H9 (cell line): Measurements from ENCODE around the gene MRPL37. TPM values are rescaled to one million over a fixed set of nuclear protein-coding genes. Genes with fewer than 3 reads are reported as not detected.

Experiments used
- DNase-seq: peaks from one replicate; pipeline ENCODE4 v3.0.0-alpha.2; 2017
- H2AFZ ChIP-seq: one replicate; pipeline ENCODE4 v1.6.1; 2013; ENCODE audit warnings: mild to moderate bottlenecking, low read length, control low read depth, moderate library complexity
- H2AK5ac ChIP-seq: 2 replicates; pipeline ENCODE4 v1.6.1; 2013; ENCODE audit warnings: low read length, control low read depth, mixed read lengths; ENCODE audit not compliant: insufficient read length
- H2BK120ac ChIP-seq: one replicate; pipeline ENCODE4 v1.6.1; 2013; ENCODE audit warnings: low read depth, mild to moderate bottlenecking, low read length, control low read depth, inconsistent platforms; ENCODE audit not compliant: poor library complexity, severe bottlenecking
- H2BK12ac ChIP-seq: 2 replicates; pipeline ENCODE4 v1.6.1; 2013; ENCODE audit warnings: low read length, control low read depth, mixed read lengths, low read depth; ENCODE audit not compliant: insufficient read length
- H2BK15ac ChIP-seq: 2 replicates; pipeline ENCODE4 v1.6.1; 2013; ENCODE audit warnings: low read depth, low read length, control low read depth
- H2BK20ac ChIP-seq: one replicate; pipeline ENCODE4 v1.6.1; 2013; ENCODE audit warnings: low read depth, mild to moderate bottlenecking, low read length, control low read depth, inconsistent platforms; ENCODE audit not compliant: poor library complexity, severe bottlenecking
- H2BK5ac ChIP-seq: 2 replicates; pipeline ENCODE4 v1.6.1; 2013; ENCODE audit warnings: low read length, control low read depth, mixed read lengths; ENCODE audit not compliant: insufficient read length
- H3K14ac ChIP-seq: 2 replicates; pipeline ENCODE4 v1.6.1; 2013; ENCODE audit warnings: low read length, control low read depth; ENCODE audit not compliant: insufficient read depth
- H3K18ac ChIP-seq: 2 replicates; pipeline ENCODE4 v1.6.1; 2013; ENCODE audit warnings: low read depth, mild to moderate bottlenecking, mixed read lengths, low read length, control low read depth; ENCODE audit not compliant: insufficient read length
- H3K23ac ChIP-seq: 2 replicates; pipeline ENCODE4 v1.6.1; 2013; ENCODE audit warnings: low read length, control low read depth, mixed read lengths, low read depth; ENCODE audit not compliant: insufficient read length
- H3K23me2 ChIP-seq: 2 replicates; pipeline ENCODE4 v1.6.1; 2013; ENCODE audit warnings: low read depth, mild to moderate bottlenecking, mixed read lengths, low read length, control low read depth; ENCODE audit not compliant: insufficient read length, poor library complexity, severe bottlenecking
- H3K27ac ChIP-seq: 2 replicates; pipeline ENCODE4 v1.5.1; 2013; ENCODE audit warnings: low read length, control low read depth, mixed read lengths, low read depth; ENCODE audit not compliant: insufficient read length
- H3K27me3 ChIP-seq: 2 replicates; pipeline ENCODE4 v1.6.1; 2013; ENCODE audit warnings: low read length, control low read depth, inconsistent platforms; ENCODE audit not compliant: insufficient read depth
- H3K4ac ChIP-seq: 2 replicates; pipeline ENCODE4 v1.6.1; 2013; ENCODE audit warnings: low read depth, mild to moderate bottlenecking, control low read depth, inconsistent platforms, low read length, moderate library complexity
- H3K4me1 ChIP-seq: 2 replicates; pipeline ENCODE4 v1.6.1; 2013; ENCODE audit warnings: low read length, control low read depth, inconsistent platforms; ENCODE audit not compliant: insufficient read depth
- H3K4me2 ChIP-seq: 2 replicates; pipeline ENCODE4 v1.6.1; 2013; ENCODE audit warnings: low read length, control low read depth, mixed read lengths; ENCODE audit not compliant: insufficient read length, insufficient read depth
- H3K56ac ChIP-seq: 2 replicates; pipeline ENCODE4 v1.6.1; 2013; ENCODE audit warnings: low read depth, mild to moderate bottlenecking, mixed read lengths, low read length, control low read depth; ENCODE audit not compliant: insufficient read length
- H3K79me1 ChIP-seq: 2 replicates; pipeline ENCODE4 v1.6.1; 2013; ENCODE audit warnings: low read depth, mild to moderate bottlenecking, moderate library complexity, low read length, control low read depth, inconsistent platforms; ENCODE audit not compliant: insufficient read depth, poor library complexity, severe bottlenecking
- H3K79me2 ChIP-seq: 2 replicates; pipeline ENCODE4 v1.6.1; 2013; ENCODE audit warnings: low read length, control low read depth, inconsistent platforms; ENCODE audit not compliant: insufficient read depth
- H3K9ac ChIP-seq: 2 replicates; pipeline ENCODE4 v1.6.1; 2013; ENCODE audit warnings: low read length, control low read depth, mixed read lengths; ENCODE audit not compliant: insufficient read length; ENCODE audit errors: extremely low read depth
- H3K9me3 ChIP-seq: one replicate; pipeline ENCODE4 v1.6.1; 2013; ENCODE audit warnings: low read depth, low read length, inconsistent platforms; ENCODE audit not compliant: control insufficient read depth
- H3T11ph ChIP-seq: one replicate; pipeline ENCODE4 v1.6.1; 2013; ENCODE audit warnings: mild to moderate bottlenecking, low read length, control low read depth, inconsistent platforms
- H4K20me1 ChIP-seq: one replicate; pipeline ENCODE4 v1.6.1; 2013; ENCODE audit not compliant: control insufficient read depth, insufficient read length, insufficient read depth
- H4K5ac ChIP-seq: 2 replicates; pipeline ENCODE4 v1.6.1; 2013; ENCODE audit warnings: low read depth, mild to moderate bottlenecking, mixed read lengths, low read length, control low read depth; ENCODE audit not compliant: insufficient read length
- H4K8ac ChIP-seq: replicated peaks from 2 replicates; pipeline ENCODE4 v1.6.1; 2013; ENCODE audit warnings: low read length, control low read depth, mixed read lengths, low read depth; ENCODE audit not compliant: insufficient read length
- H4K91ac ChIP-seq: 2 replicates; pipeline ENCODE4 v1.6.1; 2013; ENCODE audit warnings: low read depth, mild to moderate bottlenecking, moderate library complexity, mixed read lengths, low read length, control low read depth; ENCODE audit not compliant: insufficient read length
- H3K27ac Mint-ChIP-seq, 3 experiments: 2 replicates in 2 of 3; 3 replicates in 1 of 3; pipeline ENCODE4 v1.8.0; 2020 to 2021; ENCODE audit warnings: mixed read lengths in 3 of 3, mild to moderate bottlenecking in 1 of 3, moderate library complexity in 1 of 3
- H3K27me3 Mint-ChIP-seq: 2 replicates; pipeline ENCODE4 v1.8.0; 2021; ENCODE audit warnings: low read depth, mild to moderate bottlenecking, moderate library complexity, mixed read lengths
- H3K36me3 Mint-ChIP-seq, 3 experiments: 2 replicates in 2 of 3; 3 replicates in 1 of 3; pipeline ENCODE4 v1.8.0; 2020 to 2021; ENCODE audit warnings: low read depth in 3 of 3, mixed read lengths in 3 of 3; ENCODE audit not compliant: insufficient read depth in 1 of 3
- H3K4me1 Mint-ChIP-seq, 2 experiments: 2 replicates each; pipeline ENCODE4 v1.8.0; 2020; ENCODE audit warnings: mixed read lengths in 2 of 2
- H3K4me3 Mint-ChIP-seq, 2 experiments: 2 replicates in 1 of 2; 3 replicates in 1 of 2; pipeline ENCODE4 v1.8.0; 2020 to 2021; ENCODE audit warnings: mild to moderate bottlenecking in 2 of 2, mixed read lengths in 2 of 2, moderate library complexity in 1 of 2
- H3K9me3 Mint-ChIP-seq, 2 experiments: 2 replicates in 1 of 2; 3 replicates in 1 of 2; pipeline ENCODE4 v1.8.0; 2020; ENCODE audit warnings: mild to moderate bottlenecking in 2 of 2, mixed read lengths in 2 of 2, moderate library complexity in 1 of 2
- WGBS: extraction: QIAGEN DNeasy Blood & Tissue Kit; methylation state at CpG from one replicate; pipeline ENCODE4 v1.1.7; 2013; ENCODE audit warnings: missing lambda C conversion rate, low lambda C conversion rate, mixed read lengths; ENCODE audit not compliant: insufficient read length; ENCODE audit errors: extremely low coverage; 5-methylcytosine and 5-hydroxymethylcytosine counted together
- total RNA-seq: library from RNA; stranded (reverse); gene quantifications from 2 replicates; pipeline ENCODE4 v1.2.1, GENCODE V29; 2021
- TF ChIP-seq, protein P1 (sequence below): fragments of 200-600 bp; sonication (generic); conservative IDR thresholded peaks from 3 replicates; pipeline ENCODE4 v1.8.0; 2021; ENCODE audit warnings: antibody characterized with exemption, mild to moderate bottlenecking

MRPL37 gene
- total RNA-seq, 1 experiment from 2014 or later: 123 TPM

DNA sequence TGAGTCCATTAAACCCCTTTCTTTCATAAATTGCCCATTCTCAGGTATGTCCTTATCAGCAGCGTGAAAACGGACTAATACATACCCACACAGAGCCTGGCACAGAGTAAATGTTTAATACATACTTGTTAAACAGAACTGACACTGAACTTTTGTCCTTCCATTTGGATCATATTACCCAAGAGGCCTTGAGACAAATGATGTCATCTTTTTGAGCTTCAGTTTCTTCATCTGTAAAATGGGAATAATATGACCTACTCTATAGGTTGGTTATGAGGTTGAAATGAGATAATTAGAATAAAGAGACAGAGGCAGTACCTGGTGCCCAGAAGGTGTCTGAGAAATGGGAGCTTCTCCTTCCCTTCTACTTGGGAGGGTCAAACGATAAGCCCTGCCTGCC lies 13.9 kb upstream of the MRPL37 start:
- no peak overlapping the region for H2BK5ac ChIP-seq
- H3T11ph ChIP-seq: no peak overlapping the region
- no peak overlapping the region for H2AK5ac ChIP-seq
- no peak overlapping the region for H3K4me2 ChIP-seq
- Mint-ChIP-seq H3K27ac (no peak overlapping the region), H3K9me3 (no peaks in the 10 kb centered on the region; a peak in 2 of 5 replicates), H3K4me1 (peaks cover 2% of the 10 kb centered on the region in 2 experiments), H3K4me3 (no peak overlapping the region), H3K36me3 (peaks cover 8 to 13% (median 12%) of the 10 kb centered on the region in 3 experiments; a peak in 6 of 7 replicates), H3K27me3 (peaks cover 2% of the 10 kb centered on the region; the same call in 1 of the 2 replicates)
- H3K18ac ChIP-seq: no peak overlapping the region
- no peak for DNase-seq
- no peak overlapping the region for H4K5ac ChIP-seq
- no peaks in the 10 kb centered on the region for H3K4me1 ChIP-seq
- H3K23ac ChIP-seq: no peak overlapping the region
- H3K27me3 ChIP-seq: no peaks in the 10 kb centered on the region
- H3K4ac ChIP-seq: no peak overlapping the region
- H2BK120ac ChIP-seq: no peak overlapping the region
- H3K79me2 ChIP-seq: no peaks in the 10 kb centered on the region
- H3K14ac ChIP-seq: no peak overlapping the region
- no CpG with 5 or more reads among the region's 3 CpGs for WGBS
- TF ChIP-seq, protein P1, sequence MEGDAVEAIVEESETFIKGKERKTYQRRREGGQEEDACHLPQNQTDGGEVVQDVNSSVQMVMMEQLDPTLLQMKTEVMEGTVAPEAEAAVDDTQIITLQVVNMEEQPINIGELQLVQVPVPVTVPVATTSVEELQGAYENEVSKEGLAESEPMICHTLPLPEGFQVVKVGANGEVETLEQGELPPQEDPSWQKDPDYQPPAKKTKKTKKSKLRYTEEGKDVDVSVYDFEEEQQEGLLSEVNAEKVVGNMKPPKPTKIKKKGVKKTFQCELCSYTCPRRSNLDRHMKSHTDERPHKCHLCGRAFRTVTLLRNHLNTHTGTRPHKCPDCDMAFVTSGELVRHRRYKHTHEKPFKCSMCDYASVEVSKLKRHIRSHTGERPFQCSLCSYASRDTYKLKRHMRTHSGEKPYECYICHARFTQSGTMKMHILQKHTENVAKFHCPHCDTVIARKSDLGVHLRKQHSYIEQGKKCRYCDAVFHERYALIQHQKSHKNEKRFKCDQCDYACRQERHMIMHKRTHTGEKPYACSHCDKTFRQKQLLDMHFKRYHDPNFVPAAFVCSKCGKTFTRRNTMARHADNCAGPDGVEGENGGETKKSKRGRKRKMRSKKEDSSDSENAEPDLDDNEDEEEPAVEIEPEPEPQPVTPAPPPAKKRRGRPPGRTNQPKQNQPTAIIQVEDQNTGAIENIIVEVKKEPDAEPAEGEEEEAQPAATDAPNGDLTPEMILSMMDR: no peak
- H4K8ac ChIP-seq: no peak overlapping the region
- no peak overlapping the region for H4K91ac ChIP-seq
- H3K27ac ChIP-seq: no peak overlapping the region
- no peak overlapping the region for H2BK12ac ChIP-seq
- no peaks in the 10 kb centered on the region for H3K23me2 ChIP-seq
- no peak overlapping the region for H2BK20ac ChIP-seq
- H2BK15ac ChIP-seq: no peak overlapping the region
- no peaks in the 10 kb centered on the region for H3K9me3 ChIP-seq
- H3K79me1 ChIP-seq: no peaks in the 10 kb centered on the region
- H4K20me1 ChIP-seq: no peaks in the 10 kb centered on the region
- H2AFZ ChIP-seq: no peak overlapping the region
- H3K56ac ChIP-seq: no peak overlapping the region
- H3K9ac ChIP-seq: no peak overlapping the region
